Heart left ventricle (tissue), 16 donors: ENCODE results near the gene PARD3. TPM values are rescaled to one million over a fixed set of nuclear protein-coding genes. Genes with fewer than 3 reads are reported as not detected.
"Not testable (repeated sequence)": the region's sequence is repeated elsewhere in the genome, so short reads cannot be mapped to it uniquely, and the experiment has no call there.

ENCODE experiments used
- ATAC-seq, 4 donors: fragments of 200-7000 bp; cut with Tn5 transposase; one replicate each; pipeline ENCODE4 v1.9.1; 2020 to 2022; ENCODE audit warnings: moderate library complexity in 4 of 4, mild to moderate bottlenecking in 3 of 4, moderate number of reproducible peaks in 1 of 4
- DNase-seq, 5 donors: peaks; one replicate each; pipeline ENCODE4 v3.0.0-alpha.2; 2020
- H3K27ac ChIP-seq, 12 donors: fragments of 200-600 bp; sonication (generic) in 4 of 12; one replicate each; pipeline versions ENCODE4 v1.5.0 to v1.8.0; 2016 to 2022; ENCODE audit warnings: mild to moderate bottlenecking in 2 of 12
- H3K27me3 ChIP-seq, 9 donors: fragments of 200-600 bp; sonication (generic) in 2 of 9; one replicate each; pipeline versions ENCODE4 v1.5.1 to v1.8.0; 2016 to 2022; ENCODE audit warnings: mild to moderate bottlenecking in 3 of 9
- H3K36me3 ChIP-seq, 9 donors: fragments of 200-600 bp; sonication (generic) in 2 of 9; one replicate each; pipeline versions ENCODE4 v1.5.0 to v1.8.0; 2018 to 2022; ENCODE audit warnings: mild to moderate bottlenecking in 2 of 9
- H3K4me1 ChIP-seq, 12 donors: fragments of 200-600 bp; sonication (generic) in 4 of 12; one replicate each; pipeline versions ENCODE4 v1.5.0 to v1.8.0; 2016 to 2022; ENCODE audit warnings: mild to moderate bottlenecking in 3 of 12
- H3K4me3 ChIP-seq, 12 donors: fragments of 200-600 bp; sonication (generic) in 4 of 12; one replicate each; pipeline versions ENCODE4 v1.5.0 to v1.8.0; 2017 to 2022; ENCODE audit warnings: mild to moderate bottlenecking in 9 of 12, moderate library complexity in 4 of 12
- H3K9me3 ChIP-seq, 12 donors: fragments of 200-600 bp; sonication (generic) in 4 of 12; one replicate each; pipeline versions ENCODE4 v1.5.0 to v1.8.0; 2016 to 2022; ENCODE audit warnings: mild to moderate bottlenecking in 1 of 12
- POLR2A ChIP-seq, 2 donors: fragments of 450-650 bp; IDR thresholded peaks; one replicate each; pipeline ENCODE4 v1.6.1; 2017; ENCODE audit warnings: antibody characterized with exemption in 2 of 2, mild to moderate bottlenecking in 2 of 2, moderate library complexity in 2 of 2
- WGBS, 4 donors: extraction: QIAGEN DNeasy Blood & Tissue Kit in 2 of 4; methylation state at CpG; one replicate each; pipeline versions ENCODE4 v1.1.5 to v1.1.7; 2013 to 2018; 5-methylcytosine and 5-hydroxymethylcytosine counted together
- intact Hi-C, 10 donors: fragments of 100-400 bp; cut with DNase I; formaldehyde crosslinking; loops; one replicate each; pipeline versions ENCODE4 v1.11.1 to v1.14.2; 2022
- polyA plus RNA-seq, 2 donors: library from polyadenylated mRNA; stranded (reverse); fragments of 200-250 nt; gene quantifications; one replicate each; pipeline ENCODE4 v1.2.3, GENCODE V29; 2013
- total RNA-seq, 9 donors: library from RNA; depleted of rRNA in 2 of 9; stranded (reverse); fragments of >200 nt in 2 of 9; fragmentation: NEBNext Ultra II Directional in 3 of 9; extraction: Animal tissue kit (Norgen Biotek cat#: 25700) in 3 of 9; gene quantifications; one replicate each; pipeline versions ENCODE4 v1.1.0 to v1.2.4, GENCODE V29; 2016 to 2023
- TF ChIP-seq, protein P1 (sequence below), 12 donors: fragments of 200-600 bp; sonication (generic) in 4 of 12; IDR thresholded peaks; one replicate each; pipeline versions ENCODE4 v1.5.0 to v1.8.0; 2018 to 2022; ENCODE audit warnings: antibody characterized with exemption in 12 of 12, mild to moderate bottlenecking in 5 of 12
- donor health status: ischemic (EF 13 %, LVEDD 7.1; RV severe dilation, severe dysfunction).
- donor health status: healthy with polysubstance abuse.
- donor health status: DM: no; HTN: yes; CAD: no.
- donor health status: DM: no; HTN: no; CAD: no.
- donor health status: ischemic (EF 25% LVEDD 6.9; RV normal size, moderate dysfunction).
- donor health status: ischemic (EF 25% LVEDD 5.7; RV mildly dilated, moderate dysfunction).
- donor health status: healthy.
- donor health status: DM: yes; HTN: yes; CAD: no.
- donor health status: ischemic (EF 35%, LVEDD 5.7; RV mildly dilated, moderate dysfunction).
- donor health status: nonischemic (EF 11% LVEDD 7.7; RV severe dilation, severe dysfunction).
- donor health status: DM: yes; HTN: yes; CAD: no.
- donor health status: PGD.
- donor health status: ischemic (EF 29% LVEDD 5.4; RV normal size, mild dysfunction).
- donor health status: nonischemic (EF 23%, LVEDD 6.1; RV moderate dilation, normal function).

Gene PARD3
- total and polyA plus RNA-seq, 11 donors, result 24.8 to 69.7 (median 33.1) TPM

- no peaks in the 10 kb centered on the region for H3K9me3 ChIP-seq
- no peaks in the 10 kb centered on the region for H3K27me3 ChIP-seq
- no peak for TF ChIP-seq POLR2A (IDR thresholded peaks at IDR 0.05)
- TF ChIP-seq, protein P1, sequence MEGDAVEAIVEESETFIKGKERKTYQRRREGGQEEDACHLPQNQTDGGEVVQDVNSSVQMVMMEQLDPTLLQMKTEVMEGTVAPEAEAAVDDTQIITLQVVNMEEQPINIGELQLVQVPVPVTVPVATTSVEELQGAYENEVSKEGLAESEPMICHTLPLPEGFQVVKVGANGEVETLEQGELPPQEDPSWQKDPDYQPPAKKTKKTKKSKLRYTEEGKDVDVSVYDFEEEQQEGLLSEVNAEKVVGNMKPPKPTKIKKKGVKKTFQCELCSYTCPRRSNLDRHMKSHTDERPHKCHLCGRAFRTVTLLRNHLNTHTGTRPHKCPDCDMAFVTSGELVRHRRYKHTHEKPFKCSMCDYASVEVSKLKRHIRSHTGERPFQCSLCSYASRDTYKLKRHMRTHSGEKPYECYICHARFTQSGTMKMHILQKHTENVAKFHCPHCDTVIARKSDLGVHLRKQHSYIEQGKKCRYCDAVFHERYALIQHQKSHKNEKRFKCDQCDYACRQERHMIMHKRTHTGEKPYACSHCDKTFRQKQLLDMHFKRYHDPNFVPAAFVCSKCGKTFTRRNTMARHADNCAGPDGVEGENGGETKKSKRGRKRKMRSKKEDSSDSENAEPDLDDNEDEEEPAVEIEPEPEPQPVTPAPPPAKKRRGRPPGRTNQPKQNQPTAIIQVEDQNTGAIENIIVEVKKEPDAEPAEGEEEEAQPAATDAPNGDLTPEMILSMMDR (IDR thresholded peaks at IDR 0.05), result no peak
- intact Hi-C loops, result no loop called here
- H3K36me3 ChIP-seq, result no peaks in the 10 kb centered on the region
- H3K4me3 ChIP-seq, result no peak overlapping the region
- ATAC-seq, result peak in 1 of 4 donors; percentile 8
- DNase-seq, result no peak
- H3K4me1 ChIP-seq, result peaks cover 0 to 49% (median 31%) of the 10 kb centered on the region in 12 donors
- WGBS, 4 donors, result 62 to 75% (median 71%) methylated on average over 9 to 12 of the region's 12 CpGs
- H3K27ac ChIP-seq, result peak overlapping the region in 2 of 12 donors; percentile 4 to 10
Measured at GRCh38 chr10:34647875-34648865, 166.9 kb downstream of the PARD3 start.

- Histone ChIP-seq H3K36me3 (no peaks in the 10 kb centered on the region), H3K4me3 (no peak overlapping the region), H3K4me1 (peaks cover 0 to 54% (median 32%) of the 10 kb centered on the region in 12 donors), H3K9me3 (no peaks in the 10 kb centered on the region), H3K27ac (peak overlapping the region in 2 of 12 donors; percentile 10 to 25), H3K27me3 (no peaks in the 10 kb centered on the region)
- ATAC-seq (peak in 2 of 4 donors; percentile 35 to 44), DNase-seq (no peak)
- intact Hi-C loops, result no loop called here
- TF ChIP-seq POLR2A (IDR thresholded peaks at IDR 0.05), result no peak
- TF ChIP-seq, protein P1 (IDR thresholded peaks at IDR 0.05), result no peak
- WGBS, 4 donors, result 44 to 59% (median 47%) methylated on average over 7 of the region's 7 CpGs
Measured at GRCh38 chr10:34647160-34647559, 167.9 kb downstream of the PARD3 start.

GRCh38 chr10:34646331-34646730 is 168.8 kb downstream of the PARD3 start:
- no peak for ATAC-seq
- H3K9me3 ChIP-seq, result no peaks in the 10 kb centered on the region
- TF ChIP-seq, protein P1 (IDR thresholded peaks at IDR 0.05), result no peak
- no peak for TF ChIP-seq POLR2A (IDR thresholded peaks at IDR 0.05)
- H3K4me3 ChIP-seq, result no peak overlapping the region
- WGBS, 4 donors, result 92 to 96% (median 94%) methylated on average over 6 of the region's 6 CpGs
- intact Hi-C loops, result no loop called here
- H3K36me3 ChIP-seq, result no peaks in the 10 kb centered on the region
- H3K27me3 ChIP-seq, result no peaks in the 10 kb centered on the region
- DNase-seq, result no peak
- H3K4me1 ChIP-seq, result peaks cover 0 to 51% (median 26%) of the 10 kb centered on the region in 12 donors
- no peak overlapping the region for H3K27ac ChIP-seq

DNA sequence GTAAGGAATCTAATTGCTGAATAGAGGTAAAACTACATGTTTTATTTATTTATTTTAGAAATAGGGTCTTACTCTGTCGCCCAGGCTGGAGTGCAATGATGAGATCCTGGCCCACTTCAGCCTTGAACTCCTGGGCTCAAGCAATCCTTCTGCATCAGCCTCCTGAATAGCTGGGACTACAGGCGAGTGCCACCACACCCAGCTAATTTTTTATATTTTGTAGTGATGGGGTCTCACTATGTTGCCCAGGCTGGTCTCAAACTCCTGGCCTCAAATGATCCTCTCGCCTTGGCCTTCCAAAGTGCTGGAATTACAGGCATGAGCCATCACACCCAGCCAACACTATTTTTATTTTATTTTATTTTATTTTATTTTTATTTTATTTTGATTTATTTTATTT is 170.3 kb downstream of the PARD3 start:
- intact Hi-C loops, result loop anchor here in 1 of 10 donors (5.0 kb wide), 1 partner anchor 1453 kb away; no protein-coding TSS in a partner anchor
- not testable (repeated sequence) for ATAC-seq, H3K4me3 ChIP-seq, H3K9me3 ChIP-seq, DNase-seq, H3K27me3 ChIP-seq, H3K27ac ChIP-seq, H3K36me3 ChIP-seq
- whole genome bisulfite sequencing, 4 donors, result 96 to 98% (median 97%) methylated on average over 3 of the region's 3 CpGs
- peaks cover 0 to 46% (median 22%) of the 10 kb centered on the region in 12 donors for H3K4me1 ChIP-seq
